ENCODE measurements around the gene TBC1D14. TPM values are rescaled to one million over a fixed set of nuclear protein-coding genes. Genes with fewer than 3 reads are reported as not detected.

Gene TBC1D14
- total RNA-seq, 3 donors from 2014 or later (not counting 1 experiment from before 2014, with no cell fraction given), result 36.0 to 54.7 (median 53.2) TPM

- Histone ChIP-seq H3K27me3 (ENCODE audit: control insufficient read depth, insufficient read depth, low read length) (no peaks in the 10 kb centered on the region), H3K4me1 (ENCODE audit: control insufficient read depth, insufficient read depth, low read length) (peaks cover 62% of the 10 kb centered on the region), H3K4me3 (ENCODE audit: low read length) (no peak overlapping the region), H3K27ac (ENCODE audit: low read length) (peak overlapping the region; percentile 6), H3K36me3 (ENCODE audit: control insufficient read depth, insufficient read depth, low read length) (no peaks in the 10 kb centered on the region), H3K9me3 (ENCODE audit: control insufficient read depth, insufficient read depth, low read length) (no peaks in the 10 kb centered on the region)
- no peaks in the 10 kb centered on the region for H3K36me3 Mint-ChIP-seq
- intact Hi-C loops (cut with micrococcal nuclease), result no loop called here
- no peak for TF ChIP-seq CTCF (IDR thresholded peaks at IDR 0.05)
- H3K27me3 Mint-ChIP-seq (ENCODE audit: low read depth in 2 of 2), result no peaks in the 10 kb centered on the region
- H3K4me1 Mint-ChIP-seq, result peaks cover 35 to 37% of the 10 kb centered on the region in 2 donors
- ATAC-seq, result no peak
- no peak for DNase-seq
- peak overlapping the region; percentile 28 for H3K4me3 Mint-ChIP-seq
- peak overlapping the region in 1 of 2 donors; percentile 78 for H3K27ac Mint-ChIP-seq
- WGBS (ENCODE audit: insufficient coverage), result 92% methylated on average over 27 of the region's 29 CpGs
- no peaks in the 10 kb centered on the region for H3K9me3 Mint-ChIP-seq
These were observed 14.8 kb upstream of the TBC1D14 start for GRCh38 chr4:6894528-6895498.

- Mint-ChIP-seq H3K27me3 (ENCODE audit: low read depth in 2 of 2) (no peaks in the 10 kb centered on the region), H3K4me1 (peaks cover 46 to 47% of the 10 kb centered on the region in 2 donors), H3K27ac (no peak overlapping the region), H3K4me3 (no peak overlapping the region), H3K9me3 (no peaks in the 10 kb centered on the region), H3K36me3 (no peaks in the 10 kb centered on the region)
- H3K9me3 ChIP-seq (ENCODE audit: control insufficient read depth, insufficient read depth, low read length), result no peaks in the 10 kb centered on the region
- no CpG with 5 or more reads among the region's 5 CpGs for WGBS (ENCODE audit: insufficient coverage)
- H3K4me3 ChIP-seq (ENCODE audit: low read length), result no peak overlapping the region
- intact Hi-C loops (cut with micrococcal nuclease), result no loop called here
- peaks cover 71% of the 10 kb centered on the region for H3K4me1 ChIP-seq (ENCODE audit: control insufficient read depth, insufficient read depth, low read length)
- no peaks in the 10 kb centered on the region for H3K36me3 ChIP-seq (ENCODE audit: control insufficient read depth, insufficient read depth, low read length)
- DNase-seq, result no peak
- TF ChIP-seq CTCF (IDR thresholded peaks at IDR 0.05), result no peak
- no peak for ATAC-seq
- no peaks in the 10 kb centered on the region for H3K27me3 ChIP-seq (ENCODE audit: control insufficient read depth, insufficient read depth, low read length)
- no peak overlapping the region for H3K27ac ChIP-seq (ENCODE audit: low read length)
These were observed 13.6 kb upstream of the TBC1D14 start for GRCh38 chr4:6896035-6896434.

- Histone ChIP-seq H3K4me3 (ENCODE audit: low read length) (no peak overlapping the region), H3K27ac (ENCODE audit: low read length) (peak overlapping the region; percentile 66), H3K9me3 (ENCODE audit: control insufficient read depth, insufficient read depth, low read length) (no peaks in the 10 kb centered on the region), H3K36me3 (ENCODE audit: control insufficient read depth, insufficient read depth, low read length) (no peaks in the 10 kb centered on the region), H3K4me1 (ENCODE audit: control insufficient read depth, insufficient read depth, low read length) (peaks cover 48% of the 10 kb centered on the region), H3K27me3 (ENCODE audit: control insufficient read depth, insufficient read depth, low read length) (no peaks in the 10 kb centered on the region)
- DNase-seq (peak in 1 of 2 donors; percentile 23), ATAC-seq (peak in 2 of 3 donors; percentile 6 to 23)
- WGBS (ENCODE audit: insufficient coverage), result 12% methylated on average over 3 of the region's 3 CpGs
- H3K4me1 Mint-ChIP-seq, result peaks cover 25 to 35% of the 10 kb centered on the region in 2 donors
- intact Hi-C loops (cut with micrococcal nuclease), result no loop called here
- no peaks in the 10 kb centered on the region for H3K9me3 Mint-ChIP-seq
- peak overlapping the region; percentile 82 for H3K4me3 Mint-ChIP-seq
- no peaks in the 10 kb centered on the region for H3K36me3 Mint-ChIP-seq
- peak overlapping the region; percentile 86 to 94 for H3K27ac Mint-ChIP-seq
- TF ChIP-seq CTCF (IDR thresholded peaks at IDR 0.05), result no peak
- no peaks in the 10 kb centered on the region for H3K27me3 Mint-ChIP-seq (ENCODE audit: low read depth in 2 of 2)
These were observed 10.9 kb upstream of the TBC1D14 start for GRCh38 chr4:6898763-6899162.

Measured in natural killer cell (primary cell).